HFFc6 (cell line): ENCODE data around the gene LRRK1. TPM values are rescaled to one million over a fixed set of nuclear protein-coding genes. Genes with fewer than 3 reads are reported as not detected.

Experiments used
- DNase-seq: peaks from one replicate; pipeline ENCODE4 v3.0.0-alpha.2; 2018
- H3K27ac Mint-ChIP-seq: 2 replicates; pipeline ENCODE4 v1.8.0; 2020; ENCODE audit warnings: mild to moderate bottlenecking, mixed read lengths
- H3K27me3 Mint-ChIP-seq: 2 replicates; pipeline ENCODE4 v1.8.0; 2021; ENCODE audit warnings: mild to moderate bottlenecking, moderate library complexity, mixed read lengths; ENCODE audit not compliant: insufficient read depth
- H3K36me3 Mint-ChIP-seq: 2 replicates; pipeline ENCODE4 v1.8.0; 2021; ENCODE audit warnings: low read depth, mixed read lengths
- H3K4me1 Mint-ChIP-seq: 2 replicates; pipeline ENCODE4 v1.8.0; 2020; ENCODE audit warnings: low read depth, mixed read lengths
- H3K4me3 Mint-ChIP-seq: 2 replicates; pipeline ENCODE4 v1.8.0; 2020; ENCODE audit warnings: mild to moderate bottlenecking, moderate library complexity, mixed read lengths
- H3K9me3 Mint-ChIP-seq: 2 replicates; pipeline ENCODE4 v1.8.0; 2020; ENCODE audit warnings: mild to moderate bottlenecking, mixed read lengths
- total RNA-seq, 6 experiments: library from RNA; stranded (reverse); fragmentation: NEBNext Ultra II Directional; extraction: Animal tissue kit (Norgen Biotek cat#: 25700); gene quantifications; 2 replicates in 1 of 6; 3 replicates in 5 of 6; pipeline ENCODE4 v1.2.3, GENCODE V29; 2021
- TF ChIP-seq, protein P1 (sequence below): fragments of 200-600 bp; sonication (generic); IDR thresholded peaks from 2 replicates; pipeline ENCODE4 v1.5.0; 2021; ENCODE audit warnings: antibody characterized with exemption, mild to moderate bottlenecking

Gene LRRK1
- total RNA-seq, 6 experiments from 2014 or later = 11.4 to 14.8 (median 13.5) TPM

DNA sequence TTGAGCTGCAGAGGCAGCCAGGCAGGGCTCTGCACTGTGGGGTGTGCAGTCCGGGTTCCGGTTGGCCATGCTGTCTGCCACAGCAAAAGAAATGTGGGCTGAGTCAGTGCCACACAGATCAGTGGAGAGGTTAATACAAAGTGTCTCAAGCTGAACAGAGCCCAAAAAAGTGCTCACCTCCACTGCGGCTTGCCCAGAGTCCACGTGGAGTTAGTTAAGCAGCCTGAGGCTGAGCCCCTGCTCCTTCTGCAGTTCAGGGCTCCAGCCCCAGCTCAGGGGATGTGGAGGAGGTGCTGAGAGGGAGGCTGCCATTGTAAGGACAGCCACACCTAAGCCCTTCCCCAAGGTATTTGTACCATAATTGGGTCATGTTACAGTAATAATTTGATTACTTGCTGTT lies 85.3 kb downstream of the LRRK1 start:
- Mint-ChIP-seq H3K36me3 (peaks cover 28% of the 10 kb centered on the region), H3K4me3 (no peak overlapping the region), H3K9me3 (peaks cover 10% of the 10 kb centered on the region; the same call in 1 of the 2 replicates), H3K27ac (no peak overlapping the region), H3K27me3 (no peaks in the 10 kb centered on the region; the same call in 1 of the 2 replicates), H3K4me1 (peaks cover 34% of the 10 kb centered on the region)
- TF ChIP-seq, protein P1, sequence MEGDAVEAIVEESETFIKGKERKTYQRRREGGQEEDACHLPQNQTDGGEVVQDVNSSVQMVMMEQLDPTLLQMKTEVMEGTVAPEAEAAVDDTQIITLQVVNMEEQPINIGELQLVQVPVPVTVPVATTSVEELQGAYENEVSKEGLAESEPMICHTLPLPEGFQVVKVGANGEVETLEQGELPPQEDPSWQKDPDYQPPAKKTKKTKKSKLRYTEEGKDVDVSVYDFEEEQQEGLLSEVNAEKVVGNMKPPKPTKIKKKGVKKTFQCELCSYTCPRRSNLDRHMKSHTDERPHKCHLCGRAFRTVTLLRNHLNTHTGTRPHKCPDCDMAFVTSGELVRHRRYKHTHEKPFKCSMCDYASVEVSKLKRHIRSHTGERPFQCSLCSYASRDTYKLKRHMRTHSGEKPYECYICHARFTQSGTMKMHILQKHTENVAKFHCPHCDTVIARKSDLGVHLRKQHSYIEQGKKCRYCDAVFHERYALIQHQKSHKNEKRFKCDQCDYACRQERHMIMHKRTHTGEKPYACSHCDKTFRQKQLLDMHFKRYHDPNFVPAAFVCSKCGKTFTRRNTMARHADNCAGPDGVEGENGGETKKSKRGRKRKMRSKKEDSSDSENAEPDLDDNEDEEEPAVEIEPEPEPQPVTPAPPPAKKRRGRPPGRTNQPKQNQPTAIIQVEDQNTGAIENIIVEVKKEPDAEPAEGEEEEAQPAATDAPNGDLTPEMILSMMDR = no peak
- DNase-seq = no peak

DNA sequence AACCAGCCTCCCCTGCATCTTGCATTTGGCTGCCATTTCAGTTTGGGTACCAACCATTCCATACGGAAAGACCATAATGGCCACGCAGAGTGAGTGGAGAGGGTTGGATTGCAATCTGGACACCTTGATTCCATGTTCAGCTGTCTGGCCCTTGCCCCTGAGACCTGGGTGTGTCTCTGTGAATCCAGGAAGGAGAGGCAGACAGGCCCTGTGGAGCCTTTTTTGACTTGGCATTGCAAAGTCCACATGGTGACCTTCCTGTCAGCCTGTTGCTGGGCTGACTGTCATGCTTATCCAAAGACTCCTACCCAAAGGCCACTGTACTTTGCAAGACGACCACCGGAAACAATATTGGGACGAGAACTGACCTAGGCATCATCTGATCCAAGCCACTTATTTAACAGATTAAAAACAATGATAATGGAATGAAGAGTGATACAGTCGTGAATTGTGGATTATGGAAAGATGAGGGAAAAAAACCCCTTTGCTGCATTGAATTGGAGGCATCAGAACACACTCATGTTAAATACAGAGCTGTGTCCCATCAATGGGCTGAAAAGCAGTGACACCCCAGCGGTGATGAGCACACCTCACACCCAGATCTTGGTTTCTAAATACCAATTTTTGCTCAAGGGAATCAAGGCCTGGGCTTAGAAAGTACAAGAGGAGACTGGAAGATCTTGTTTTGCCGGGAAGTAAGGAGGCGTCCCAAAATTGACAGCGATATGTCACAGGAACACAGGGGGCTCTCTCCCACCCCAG lies 86.0 kb downstream of the LRRK1 start:
- H3K9me3 Mint-ChIP-seq = peaks cover 10% of the 10 kb centered on the region; the same call in 1 of the 2 replicates
- peaks cover 27% of the 10 kb centered on the region for H3K4me1 Mint-ChIP-seq
- TF ChIP-seq, protein P1 = no peak
- no peaks in the 10 kb centered on the region; the same call in 1 of the 2 replicates for H3K27me3 Mint-ChIP-seq
- H3K27ac Mint-ChIP-seq = no peak overlapping the region
- peaks cover 28% of the 10 kb centered on the region for H3K36me3 Mint-ChIP-seq
- no peak overlapping the region for H3K4me3 Mint-ChIP-seq
- no peak for DNase-seq

DNA sequence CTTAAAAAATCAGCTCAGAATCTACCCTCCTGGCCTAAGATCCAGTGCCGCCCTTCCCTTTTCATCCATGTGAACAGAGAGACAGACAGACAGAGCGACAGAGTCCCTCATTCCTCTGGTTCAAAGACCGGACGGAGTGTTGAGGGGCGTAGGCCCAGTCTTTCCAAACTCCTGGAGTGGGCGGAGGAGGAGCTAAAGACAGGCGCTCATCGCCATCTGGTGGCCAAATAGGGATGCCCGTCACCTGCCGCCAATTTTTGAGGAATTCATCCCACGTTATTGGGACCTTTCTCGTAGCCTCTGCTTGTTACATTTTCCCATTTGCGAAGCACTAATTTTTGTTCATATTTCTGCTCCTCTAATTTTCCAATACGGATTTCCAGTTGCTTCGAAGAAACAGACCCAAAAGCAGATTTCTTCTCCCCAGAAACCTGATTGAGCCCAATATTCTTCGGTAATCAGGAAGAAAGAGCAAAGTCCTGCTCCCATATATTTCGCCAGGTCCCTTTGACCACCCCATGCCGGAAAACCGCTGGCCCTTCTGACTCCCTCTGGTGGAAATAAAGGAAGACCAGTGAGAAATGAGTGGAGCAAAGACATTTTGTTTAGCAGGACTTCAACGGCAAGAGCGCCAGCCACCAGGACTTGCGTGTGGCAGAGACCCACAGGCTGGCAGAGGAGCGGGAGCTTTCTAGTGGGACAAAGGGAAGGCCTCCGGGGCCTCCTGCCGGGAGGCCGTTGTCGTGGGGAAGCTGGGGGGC lies 88.0 kb downstream of the LRRK1 start:
- Mint-ChIP-seq H3K4me1 (peaks cover 14% of the 10 kb centered on the region), H3K27me3 (no peaks in the 10 kb centered on the region; the same call in 1 of the 2 replicates), H3K27ac (peak overlapping the region; percentile 66; the same call in 1 of the 2 replicates), H3K9me3 (peaks cover 10% of the 10 kb centered on the region; the same call in 1 of the 2 replicates), H3K4me3 (peak overlapping the region; percentile 26; the same call in 1 of the 2 replicates), H3K36me3 (peaks cover 28% of the 10 kb centered on the region)
- TF ChIP-seq, protein P1 = peak; percentile 96
- DNase-seq = peak; percentile 60

DNA sequence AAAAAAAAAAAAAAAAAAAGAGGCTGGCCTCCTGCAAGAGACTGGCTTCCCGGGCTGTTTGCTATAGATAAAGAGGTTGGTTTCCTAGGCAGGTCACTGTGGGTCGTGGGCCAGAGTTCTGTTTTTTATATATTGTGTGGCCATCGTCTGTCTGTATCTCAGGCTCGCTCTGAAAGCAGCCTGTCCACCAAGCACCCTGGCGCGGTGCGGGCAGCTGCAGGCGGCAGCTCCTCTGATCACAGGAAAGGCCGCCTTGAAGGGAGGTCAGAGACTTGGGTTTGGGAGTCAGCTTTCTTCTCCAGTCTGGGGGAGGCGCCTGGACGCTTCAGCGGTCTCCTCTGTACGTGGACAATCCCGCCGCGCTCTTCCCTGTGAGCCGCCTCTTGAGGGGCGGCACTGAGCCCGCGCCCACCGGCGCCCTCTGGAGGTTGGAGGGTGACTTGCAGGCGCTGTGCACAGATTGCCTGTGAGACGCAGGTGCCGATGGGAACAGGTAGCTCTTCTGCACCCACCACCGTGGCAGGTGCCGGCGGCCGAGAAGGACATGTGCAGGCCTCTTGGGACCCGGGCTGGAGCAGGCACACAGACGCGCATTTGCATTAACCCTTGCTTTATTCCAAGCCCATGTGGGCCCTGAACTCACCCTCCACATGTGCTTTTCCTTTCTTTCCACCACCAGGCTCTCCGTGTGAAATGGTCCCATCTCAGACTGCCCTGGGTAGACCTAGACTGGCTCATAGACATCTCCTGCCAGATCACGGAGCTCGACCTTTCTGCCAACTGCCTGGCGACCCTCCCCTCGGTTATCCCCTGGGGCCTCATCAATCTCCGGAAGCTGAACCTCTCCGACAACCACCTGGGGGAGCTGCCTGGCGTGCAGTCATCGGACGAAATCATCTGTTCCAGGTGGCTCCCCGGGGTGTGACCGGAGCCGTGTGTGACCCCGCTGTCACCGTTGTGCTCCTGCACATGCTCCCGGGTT lies 89.3 kb downstream of the LRRK1 start:
- Mint-ChIP-seq H3K9me3 (peaks cover 10% of the 10 kb centered on the region; the same call in 1 of the 2 replicates), H3K36me3 (peaks cover 22% of the 10 kb centered on the region), H3K27me3 (no peaks in the 10 kb centered on the region; the same call in 1 of the 2 replicates), H3K4me1 (peaks cover 14% of the 10 kb centered on the region), H3K27ac (no peak overlapping the region), H3K4me3 (no peak overlapping the region)
- no peak for DNase-seq
- TF ChIP-seq, protein P1 = peak; percentile 87

DNA sequence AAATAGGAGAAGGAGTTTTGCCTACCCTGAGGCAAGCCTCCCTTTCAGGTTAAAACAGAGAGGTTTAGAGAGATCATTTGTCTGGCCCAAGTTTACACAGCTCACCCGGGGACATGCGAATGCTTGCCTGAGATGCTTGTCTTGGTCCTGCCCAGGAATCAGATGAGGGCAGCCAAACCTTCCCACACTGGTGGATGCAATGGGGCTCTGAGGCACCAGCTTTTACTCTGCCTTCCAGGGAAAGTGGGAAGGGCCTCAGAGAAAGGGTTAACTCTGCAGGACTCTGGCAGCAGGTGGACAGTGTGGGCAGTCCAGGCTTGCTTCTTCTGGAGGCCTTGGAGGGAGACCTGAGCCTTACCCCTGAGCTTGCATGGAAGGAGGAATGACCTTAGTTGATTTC lies 90.0 kb downstream of the LRRK1 start:
- Mint-ChIP-seq H3K4me3 (no peak overlapping the region), H3K27ac (no peak overlapping the region), H3K36me3 (peaks cover 17% of the 10 kb centered on the region)

More for the DNA sequence above, 90.0 kb downstream of the LRRK1 start:
- no peak for DNase-seq
- Mint-ChIP-seq H3K27me3 (no peaks in the 10 kb centered on the region; the same call in 1 of the 2 replicates), H3K4me1 (peaks cover 14% of the 10 kb centered on the region), H3K9me3 (peaks cover 10% of the 10 kb centered on the region; the same call in 1 of the 2 replicates)
- TF ChIP-seq, protein P1 = no peak
